ENCODE measurements around the gene MAP3K5.

The MAP3K5 gene

GRCh38 chr6:136673571-136673970, 118.7 kb downstream of the MAP3K5 start:
- ATAC-seq = no peak
- TF ChIP-seq ZFP30 (CRISPR knock-in tag; IDR thresholded peaks at IDR 0.05) = no peak
- TF ChIP-seq ZC3H10 (CRISPR knock-in tag; IDR thresholded peaks at IDR 0.05) = no peak
- TF ChIP-seq CSDC2 (CRISPR knock-in tag; IDR thresholded peaks at IDR 0.05) = no peak
- TF ChIP-seq ESRRG (CRISPR knock-in tag; IDR thresholded peaks at IDR 0.05) = no peak
- no peak for TF ChIP-seq ZNF70 (CRISPR knock-in tag; IDR thresholded peaks at IDR 0.05)
- TF ChIP-seq TOX (CRISPR knock-in tag; IDR thresholded peaks at IDR 0.05; ENCODE audit: borderline replicate concordance) = no peak
- no peak for TF ChIP-seq ISL1 (CRISPR knock-in tag; IDR thresholded peaks at IDR 0.05)
- TF ChIP-seq RARB (CRISPR knock-in tag; IDR thresholded peaks at IDR 0.05) = no peak
- no peak for TF ChIP-seq ZFP3 (CRISPR knock-in tag; IDR thresholded peaks at IDR 0.05)
- no peak for TF ChIP-seq BACH2 (CRISPR knock-in tag; IDR thresholded peaks at IDR 0.05; ENCODE audit: borderline replicate concordance)
- no peak for TF ChIP-seq PPARA (CRISPR knock-in tag; IDR thresholded peaks at IDR 0.05; ENCODE audit: borderline replicate concordance)
- no peak for TF ChIP-seq GLIS3 (CRISPR knock-in tag; IDR thresholded peaks at IDR 0.05)

DNA sequence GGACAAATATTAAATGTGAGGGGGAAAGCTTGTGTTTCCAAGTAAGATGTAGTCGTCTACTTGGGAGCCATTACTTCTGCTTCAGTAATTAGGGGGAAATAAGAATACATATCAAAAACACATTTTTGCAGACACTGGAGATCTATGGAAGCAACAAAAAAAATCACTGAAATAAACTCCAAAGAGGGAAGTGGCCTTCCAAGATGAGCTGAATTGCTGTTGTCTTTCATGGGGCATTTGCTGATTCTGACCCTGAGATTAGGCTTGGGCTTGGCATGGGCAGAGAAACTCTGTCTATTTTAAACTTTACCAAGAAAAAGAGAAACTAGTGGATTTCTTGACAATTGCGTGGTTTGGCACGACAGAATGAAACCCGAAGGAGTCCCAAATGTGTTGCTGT, 120.1 kb downstream of the MAP3K5 start:
- no peak for TF ChIP-seq BACH2 (CRISPR knock-in tag; IDR thresholded peaks at IDR 0.05; ENCODE audit: borderline replicate concordance)
- no peak for ATAC-seq

DNA sequence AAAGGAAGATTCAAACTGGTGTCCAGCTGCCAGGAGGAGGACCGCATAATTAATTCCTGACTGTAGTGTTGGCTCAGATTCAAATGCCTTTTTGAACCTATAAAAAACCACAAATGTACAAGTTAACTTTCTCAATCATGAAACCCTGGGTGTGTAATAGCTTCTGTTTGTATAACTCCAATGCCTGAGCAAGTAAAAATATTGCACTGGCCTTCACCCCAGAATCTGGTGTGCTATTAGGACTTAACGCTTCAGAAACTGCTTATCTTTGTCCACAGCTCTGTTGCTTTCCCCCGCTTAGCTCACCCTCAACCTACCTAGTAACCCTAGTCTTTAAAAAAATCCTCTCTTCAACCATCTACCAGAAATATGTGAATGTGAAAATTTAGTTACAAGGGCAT, 123.0 kb downstream of the MAP3K5 start:
- peak; percentile 74 for ATAC-seq
- no peak for TF ChIP-seq PPARA (CRISPR knock-in tag; IDR thresholded peaks at IDR 0.05; ENCODE audit: borderline replicate concordance)
- TF ChIP-seq ZFP30 (CRISPR knock-in tag; IDR thresholded peaks at IDR 0.05) = no peak
- TF ChIP-seq ZNF8 (CRISPR knock-in tag; IDR thresholded peaks at IDR 0.05) = no peak
- TF ChIP-seq, protein P1, sequence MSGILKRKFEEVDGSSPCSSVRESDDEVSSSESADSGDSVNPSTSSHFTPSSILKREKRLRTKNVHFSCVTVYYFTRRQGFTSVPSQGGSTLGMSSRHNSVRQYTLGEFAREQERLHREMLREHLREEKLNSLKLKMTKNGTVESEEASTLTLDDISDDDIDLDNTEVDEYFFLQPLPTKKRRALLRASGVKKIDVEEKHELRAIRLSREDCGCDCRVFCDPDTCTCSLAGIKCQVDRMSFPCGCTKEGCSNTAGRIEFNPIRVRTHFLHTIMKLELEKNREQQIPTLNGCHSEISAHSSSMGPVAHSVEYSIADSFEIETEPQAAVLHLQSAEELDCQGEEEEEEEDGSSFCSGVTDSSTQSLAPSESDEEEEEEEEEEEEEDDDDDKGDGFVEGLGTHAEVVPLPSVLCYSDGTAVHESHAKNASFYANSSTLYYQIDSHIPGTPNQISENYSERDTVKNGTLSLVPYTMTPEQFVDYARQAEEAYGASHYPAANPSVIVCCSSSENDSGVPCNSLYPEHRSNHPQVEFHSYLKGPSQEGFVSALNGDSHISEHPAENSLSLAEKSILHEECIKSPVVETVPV (CRISPR knock-in tag; IDR thresholded peaks at IDR 0.05) = no peak
- no peak for TF ChIP-seq GLIS3 (CRISPR knock-in tag; IDR thresholded peaks at IDR 0.05)
- no peak for TF ChIP-seq ISL1 (CRISPR knock-in tag; IDR thresholded peaks at IDR 0.05)
- TF ChIP-seq ARNTL (CRISPR knock-in tag; IDR thresholded peaks at IDR 0.05; ENCODE audit: borderline replicate concordance, low read depth) = no peak
- no peak for TF ChIP-seq RARB (CRISPR knock-in tag; IDR thresholded peaks at IDR 0.05)
- TF ChIP-seq, protein P2, sequence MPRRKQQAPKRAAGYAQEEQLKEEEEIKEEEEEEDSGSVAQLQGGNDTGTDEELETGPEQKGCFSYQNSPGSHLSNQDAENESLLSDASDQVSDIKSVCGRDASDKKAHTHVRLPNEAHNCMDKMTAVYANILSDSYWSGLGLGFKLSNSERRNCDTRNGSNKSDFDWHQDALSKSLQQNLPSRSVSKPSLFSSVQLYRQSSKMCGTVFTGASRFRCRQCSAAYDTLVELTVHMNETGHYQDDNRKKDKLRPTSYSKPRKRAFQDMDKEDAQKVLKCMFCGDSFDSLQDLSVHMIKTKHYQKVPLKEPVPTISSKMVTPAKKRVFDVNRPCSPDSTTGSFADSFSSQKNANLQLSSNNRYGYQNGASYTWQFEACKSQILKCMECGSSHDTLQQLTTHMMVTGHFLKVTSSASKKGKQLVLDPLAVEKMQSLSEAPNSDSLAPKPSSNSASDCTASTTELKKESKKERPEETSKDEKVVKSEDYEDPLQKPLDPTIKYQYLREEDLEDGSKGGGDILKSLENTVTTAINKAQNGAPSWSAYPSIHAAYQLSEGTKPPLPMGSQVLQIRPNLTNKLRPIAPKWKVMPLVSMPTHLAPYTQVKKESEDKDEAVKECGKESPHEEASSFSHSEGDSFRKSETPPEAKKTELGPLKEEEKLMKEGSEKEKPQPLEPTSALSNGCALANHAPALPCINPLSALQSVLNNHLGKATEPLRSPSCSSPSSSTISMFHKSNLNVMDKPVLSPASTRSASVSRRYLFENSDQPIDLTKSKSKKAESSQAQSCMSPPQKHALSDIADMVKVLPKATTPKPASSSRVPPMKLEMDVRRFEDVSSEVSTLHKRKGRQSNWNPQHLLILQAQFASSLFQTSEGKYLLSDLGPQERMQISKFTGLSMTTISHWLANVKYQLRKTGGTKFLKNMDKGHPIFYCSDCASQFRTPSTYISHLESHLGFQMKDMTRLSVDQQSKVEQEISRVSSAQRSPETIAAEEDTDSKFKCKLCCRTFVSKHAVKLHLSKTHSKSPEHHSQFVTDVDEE (CRISPR knock-in tag; IDR thresholded peaks at IDR 0.05) = no peak
- TF ChIP-seq, protein P3, sequence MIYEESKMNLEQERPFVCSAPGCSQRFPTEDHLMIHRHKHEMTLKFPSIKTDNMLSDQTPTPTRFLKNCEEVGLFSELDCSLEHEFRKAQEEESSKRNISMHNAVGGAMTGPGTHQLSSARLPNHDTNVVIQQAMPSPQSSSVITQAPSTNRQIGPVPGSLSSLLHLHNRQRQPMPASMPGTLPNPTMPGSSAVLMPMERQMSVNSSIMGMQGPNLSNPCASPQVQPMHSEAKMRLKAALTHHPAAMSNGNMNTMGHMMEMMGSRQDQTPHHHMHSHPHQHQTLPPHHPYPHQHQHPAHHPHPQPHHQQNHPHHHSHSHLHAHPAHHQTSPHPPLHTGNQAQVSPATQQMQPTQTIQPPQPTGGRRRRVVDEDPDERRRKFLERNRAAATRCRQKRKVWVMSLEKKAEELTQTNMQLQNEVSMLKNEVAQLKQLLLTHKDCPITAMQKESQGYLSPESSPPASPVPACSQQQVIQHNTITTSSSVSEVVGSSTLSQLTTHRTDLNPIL (CRISPR knock-in tag; IDR thresholded peaks at IDR 0.05; ENCODE audit: low read depth) = no peak
- TF ChIP-seq OSR1 (CRISPR knock-in tag; IDR thresholded peaks at IDR 0.05) = no peak
- no peak for TF ChIP-seq BACH2 (CRISPR knock-in tag; IDR thresholded peaks at IDR 0.05; ENCODE audit: borderline replicate concordance)
- TF ChIP-seq CSDC2 (CRISPR knock-in tag; IDR thresholded peaks at IDR 0.05) = no peak

DNA sequence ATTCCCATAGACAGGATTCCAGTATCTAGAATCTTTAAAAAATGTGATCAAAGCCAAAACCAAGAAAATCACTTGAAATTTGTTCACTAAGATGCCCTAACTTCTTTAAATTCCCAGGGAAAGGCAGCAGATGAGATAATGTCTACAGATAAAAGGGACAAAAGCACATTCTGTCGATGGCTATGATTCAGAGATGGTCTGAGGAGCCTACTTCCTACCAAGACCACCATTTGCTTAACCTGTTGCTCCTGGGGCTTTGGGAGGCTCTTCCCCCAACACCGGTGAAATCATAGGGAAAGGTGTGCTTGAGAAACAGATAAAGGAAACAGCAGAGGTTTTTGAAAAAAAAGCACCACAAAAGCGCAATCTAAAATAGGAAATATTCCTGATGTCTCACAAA, 123.7 kb downstream of the MAP3K5 start:
- TF ChIP-seq, protein P2 (CRISPR knock-in tag; IDR thresholded peaks at IDR 0.05) = no peak
- ATAC-seq = no peak

GRCh38 chr6:136666041-136666440, 126.2 kb downstream of the MAP3K5 start:
- ATAC-seq = no peak
- TF ChIP-seq GLIS3 (CRISPR knock-in tag; IDR thresholded peaks at IDR 0.05) (no peak), SNAI2 (CRISPR knock-in tag; IDR thresholded peaks at IDR 0.05) (no peak), ZC3H10 (CRISPR knock-in tag; IDR thresholded peaks at IDR 0.05) (no peak), ZFP30 (CRISPR knock-in tag; IDR thresholded peaks at IDR 0.05) (no peak), ISL1 (CRISPR knock-in tag; IDR thresholded peaks at IDR 0.05) (no peak), ZFP3 (CRISPR knock-in tag; IDR thresholded peaks at IDR 0.05) (no peak), PATZ1 (CRISPR knock-in tag; IDR thresholded peaks at IDR 0.05; ENCODE audit: borderline replicate concordance) (no peak)
- TF ChIP-seq, protein P1 (CRISPR knock-in tag; IDR thresholded peaks at IDR 0.05) = no peak
